Measurements from ENCODE around the gene C1orf159.
"Not testable (repeated sequence)": the region's sequence is repeated elsewhere in the genome, so short reads cannot be mapped to it uniquely, and the experiment has no call there.

The C1orf159 gene

GRCh38 chr1:1059494-1060280 is 56.2 kb downstream of the C1orf159 start:
- H2AFZ ChIP-seq (ENCODE audit: low read depth, low read length), result no peak overlapping the region

GRCh38 chr1:1058921-1059493 is 56.9 kb downstream of the C1orf159 start:
- Histone ChIP-seq H3K9me3 (ENCODE audit: insufficient read depth, low read length) (no peaks in the 10 kb centered on the region), H3K79me2 (ENCODE audit: low read length) (no peaks in the 10 kb centered on the region), H3K4me2 (ENCODE audit: low read length) (peak overlapping the region; percentile 81), H4K20me1 (ENCODE audit: insufficient read depth, low read length) (no peaks in the 10 kb centered on the region), H3K36me3 (replicated peaks; ENCODE audit: low read depth, low read length) (no peaks in the 10 kb centered on the region), H3K27ac (ENCODE audit: low read length) (no peak overlapping the region), H3K27me3 (ENCODE audit: low read depth, low read length) (peaks cover 36% of the 10 kb centered on the region), H3K4me3 (ENCODE audit: low read length) (peak overlapping the region; percentile 71), H3K4me1 (ENCODE audit: low read length) (peaks cover 12% of the 10 kb centered on the region), H2AFZ (ENCODE audit: low read depth, low read length) (no peak overlapping the region), H3K9ac (ENCODE audit: low read length) (no peak overlapping the region)
- TF ChIP-seq CTCF (IDR thresholded peaks at IDR 0.05; ENCODE audit: low read depth, low read length) (no peak), EZH2phosphoT487 (IDR thresholded peaks at IDR 0.05; ENCODE audit: low read depth) (no peak)

More at GRCh38 chr1:1059494-1060280, 56.2 kb downstream of the C1orf159 start:
- H3K4me3 ChIP-seq (ENCODE audit: low read length), result peak overlapping the region; percentile 71
- H3K9me3 ChIP-seq (ENCODE audit: insufficient read depth, low read length), result no peaks in the 10 kb centered on the region
- TF ChIP-seq EZH2phosphoT487 (IDR thresholded peaks at IDR 0.05; ENCODE audit: low read depth), result no peak
- TF ChIP-seq CTCF (IDR thresholded peaks at IDR 0.05; ENCODE audit: low read depth, low read length), result no peak
- H3K27me3 ChIP-seq (ENCODE audit: low read depth, low read length), result peaks cover 40% of the 10 kb centered on the region
- H3K4me1 ChIP-seq (ENCODE audit: low read length), result peaks cover 18% of the 10 kb centered on the region
- no peaks in the 10 kb centered on the region for H3K79me2 ChIP-seq (ENCODE audit: low read length)
- no peaks in the 10 kb centered on the region for H4K20me1 ChIP-seq (ENCODE audit: insufficient read depth, low read length)
- no peaks in the 10 kb centered on the region for H3K36me3 ChIP-seq (replicated peaks; ENCODE audit: low read depth, low read length)
- H3K27ac ChIP-seq (ENCODE audit: low read length), result no peak overlapping the region
- peak overlapping the region; percentile 81 for H3K4me2 ChIP-seq (ENCODE audit: low read length)
- H3K9ac ChIP-seq (ENCODE audit: low read length), result no peak overlapping the region

GRCh38 chr1:1058088-1058905 is 57.6 kb downstream of the C1orf159 start:
- no peak overlapping the region for H3K4me3 ChIP-seq (ENCODE audit: low read length)
- H3K9ac ChIP-seq (ENCODE audit: low read length), result no peak overlapping the region
- peaks cover 6% of the 10 kb centered on the region for H3K4me1 ChIP-seq (ENCODE audit: low read length)
- peaks cover 35% of the 10 kb centered on the region for H3K27me3 ChIP-seq (ENCODE audit: low read depth, low read length)
- H2AFZ ChIP-seq (ENCODE audit: low read depth, low read length), result no peak overlapping the region
- no peaks in the 10 kb centered on the region for H3K9me3 ChIP-seq (ENCODE audit: insufficient read depth, low read length)
- H3K4me2 ChIP-seq (ENCODE audit: low read length), result no peak overlapping the region
- H4K20me1 ChIP-seq (ENCODE audit: insufficient read depth, low read length), result no peaks in the 10 kb centered on the region
- no peak for TF ChIP-seq EZH2phosphoT487 (IDR thresholded peaks at IDR 0.05; ENCODE audit: low read depth)
- no peak for TF ChIP-seq CTCF (IDR thresholded peaks at IDR 0.05; ENCODE audit: low read depth, low read length)
- H3K79me2 ChIP-seq (ENCODE audit: low read length), result no peaks in the 10 kb centered on the region
- no peak overlapping the region for H3K27ac ChIP-seq (ENCODE audit: low read length)
- H3K36me3 ChIP-seq (replicated peaks; ENCODE audit: low read depth, low read length), result no peaks in the 10 kb centered on the region

- H3K4me2 ChIP-seq (ENCODE audit: low read length); H3K36me3 ChIP-seq (replicated peaks; ENCODE audit: low read depth, low read length); H4K20me1 ChIP-seq (ENCODE audit: insufficient read depth, low read length); H3K27ac ChIP-seq (ENCODE audit: low read length); H3K9me3 ChIP-seq (ENCODE audit: insufficient read depth, low read length); H3K9ac ChIP-seq (ENCODE audit: low read length); H3K4me1 ChIP-seq (ENCODE audit: low read length); H2AFZ ChIP-seq (ENCODE audit: low read depth, low read length); H3K79me2 ChIP-seq (ENCODE audit: low read length); H3K4me3 ChIP-seq (ENCODE audit: low read length): not testable (repeated sequence)
- peaks cover 29% of the 10 kb centered on the region for H3K27me3 ChIP-seq (ENCODE audit: low read depth, low read length)
These were observed 58.2 kb downstream of the C1orf159 start for GRCh38 chr1:1057769-1058087.
